Nasal cavity respiratory epithelium epithelial cell of viscerocranial mucosa (primary cell): ENCODE measurements around the gene ZNF577. TPM values are rescaled to one million over a fixed set of nuclear protein-coding genes. Genes with fewer than 3 reads are reported as not detected.

Experiments
- total RNA-seq: library from RNA; depleted of rRNA; stranded (reverse); fragments of >200 nt; gene quantifications from 2 replicates; pipeline ENCODE4 v1.2.3, GENCODE V29; 2014

ZNF577 gene
- total RNA-seq: 5.1 and 11.9 TPM in 2 replicates

DNA sequence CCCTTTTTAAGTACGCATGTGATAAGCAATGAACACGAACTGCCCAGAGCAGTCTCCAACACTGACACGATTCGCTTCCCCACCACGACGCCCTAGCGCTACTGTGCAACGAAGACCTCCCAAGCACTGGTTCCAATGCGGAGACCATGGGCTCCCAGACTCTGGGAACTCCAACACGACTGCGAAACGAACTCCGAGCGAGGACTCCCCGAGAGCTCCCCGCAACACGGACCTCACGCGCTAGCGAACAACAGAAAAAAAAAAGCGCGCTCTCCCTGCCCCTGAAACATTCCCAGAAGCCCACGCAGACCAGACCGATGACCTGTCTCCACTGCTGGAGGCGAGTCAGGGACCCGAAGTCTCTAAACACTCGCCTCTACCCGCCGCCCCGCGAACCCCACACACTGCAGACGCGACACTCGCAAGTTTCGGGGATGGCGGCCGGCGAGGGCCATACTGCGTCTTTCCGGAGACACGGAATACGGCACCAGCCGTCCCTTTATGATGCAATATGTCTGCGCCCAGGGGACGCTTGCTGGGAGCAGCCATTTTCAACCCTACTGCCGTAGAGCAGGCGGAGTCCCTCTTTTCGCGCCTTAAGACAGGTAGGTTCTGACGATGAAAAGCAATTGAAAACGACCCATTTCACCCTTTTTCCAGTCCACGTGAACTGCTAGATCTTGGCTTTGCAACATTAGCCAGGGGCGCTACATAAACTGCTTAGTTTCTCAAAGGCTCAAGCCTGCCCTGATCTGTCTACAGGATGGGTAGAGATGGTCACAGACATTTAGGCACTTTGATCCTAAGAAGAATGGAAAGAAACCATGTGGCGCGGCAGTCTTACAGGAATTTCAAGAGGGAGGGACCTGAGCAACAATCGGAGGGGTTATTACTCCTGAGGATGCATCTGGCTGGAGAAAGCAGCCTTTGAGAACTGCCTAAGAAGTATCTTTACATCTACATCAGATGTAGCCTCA lies at the start of gene ZNF577:
ZNF577 (minus strand) TSS at position 430 of the 977 bp plus-strand sequence. CDS start 7,569 bp downstream, outside the sequence.

DNA sequence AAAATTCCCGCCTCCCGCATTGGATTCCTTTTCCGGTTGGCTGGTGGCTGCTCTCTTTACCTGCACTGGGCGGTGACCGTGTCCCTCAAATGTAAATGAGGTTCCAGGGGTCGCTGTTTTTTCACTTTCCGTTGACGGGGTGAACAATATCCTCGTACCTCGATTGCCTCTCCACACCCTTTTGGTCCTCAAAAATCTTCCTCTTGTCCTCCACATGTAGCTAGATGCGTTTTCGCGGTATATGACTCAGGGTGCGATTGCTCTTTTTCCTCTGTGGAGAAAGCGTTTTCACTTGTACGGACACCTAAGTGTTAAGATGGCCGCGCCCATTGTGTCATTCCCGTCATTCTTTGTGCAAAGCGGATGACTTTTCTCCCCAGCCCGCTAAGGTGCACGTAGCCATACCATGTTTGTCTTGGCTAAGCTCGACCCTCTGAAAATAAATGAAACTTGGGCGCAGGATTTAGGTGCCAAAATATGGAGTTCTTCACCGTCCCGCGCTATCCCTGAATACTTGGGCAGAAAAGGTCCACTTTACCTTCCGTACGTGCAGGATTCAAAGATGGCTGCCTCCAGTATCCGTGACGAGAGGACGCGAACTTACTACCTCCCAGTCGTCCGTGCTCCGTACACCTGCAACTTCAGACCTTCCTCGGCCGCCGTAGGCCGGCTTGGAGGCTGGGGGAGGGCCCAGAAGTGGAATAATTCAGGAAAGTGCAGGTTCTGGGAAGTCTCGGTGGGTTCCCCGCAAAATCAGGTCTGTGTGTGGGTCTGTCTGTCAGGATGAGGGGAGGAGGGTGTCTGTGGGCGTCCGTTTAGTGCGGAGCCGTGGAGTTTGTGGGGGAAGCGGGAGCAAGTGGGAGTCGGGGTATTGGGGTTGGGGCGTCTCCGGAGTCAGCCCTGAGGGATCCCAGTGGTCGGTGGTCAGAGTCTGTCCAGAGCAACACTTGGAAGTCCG lies 39.3 kb upstream of the ZNF577 start, which contains the start of gene ZNF613:
ZNF613 (plus strand) TSS at position 689 of the 958 bp plus-strand sequence. CDS start 8,749 bp downstream, outside the sequence.

DNA sequence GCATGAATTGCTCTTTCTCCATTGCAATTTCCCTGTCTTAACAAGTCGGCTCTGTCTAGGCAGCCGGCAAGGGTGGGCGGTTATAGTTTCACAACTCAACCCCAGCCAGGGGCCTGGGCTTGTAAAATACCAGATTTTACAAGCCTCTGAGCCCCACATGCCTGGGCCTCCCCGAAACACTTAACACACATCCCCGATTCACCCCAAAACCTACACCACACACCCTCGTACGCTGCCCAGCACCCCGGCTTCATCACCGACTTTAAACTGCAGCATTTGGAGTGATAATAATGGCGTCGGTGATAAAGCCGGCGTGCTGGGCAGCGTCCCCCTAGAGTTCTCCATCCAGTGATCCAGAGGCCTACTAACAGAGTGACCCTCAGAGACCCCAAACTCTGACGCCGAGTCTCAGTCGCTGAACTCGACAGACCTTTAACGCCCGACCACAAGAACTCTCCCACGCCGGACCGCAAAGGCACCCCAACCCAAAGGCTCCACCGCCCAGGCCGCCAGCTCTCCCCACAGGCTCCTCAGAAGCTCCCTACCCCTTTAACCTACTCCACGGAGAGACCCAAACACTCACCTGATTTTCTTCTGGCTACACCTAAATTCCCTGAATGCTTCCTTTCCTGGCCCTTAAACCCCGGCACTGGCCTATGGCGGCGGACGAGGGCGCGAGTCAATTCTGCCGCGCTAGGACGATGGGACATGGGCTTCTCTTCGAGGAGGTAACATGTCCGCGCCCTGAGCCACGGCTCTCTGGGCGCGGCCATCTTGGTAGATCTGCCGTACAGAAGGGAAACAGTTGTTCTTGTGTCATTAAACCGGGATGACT lies 16.8 kb upstream of the ZNF577 start, which contains the start of gene ZNF649:
ZNF649 (minus strand) TSS at position 687 of the 835 bp plus-strand sequence. CDS start 4,910 bp downstream, outside the sequence.

Other genes starting within 250 kb of the ZNF577 start
- gene SIGLEC14, start 241.1 kb downstream of the ZNF577 start, total RNA-seq: not detected in 2 replicates
- gene SPACA6, start 194.6 kb downstream of the ZNF577 start, total RNA-seq: 1.0 and 5.2 TPM in 2 replicates
- gene HAS1, start 164.0 kb downstream of the ZNF577 start, total RNA-seq: under 0.01 and 0.07 TPM in 2 replicates
- under 0.01 and 0.07 TPM in 2 replicates for gene FPR1, start 136.1 kb downstream of the ZNF577 start, total RNA-seq
- not detected in 2 replicates for gene FPR2, start 126.8 kb downstream of the ZNF577 start, total RNA-seq
- not detected in 2 replicates for gene FPR3, start 92.8 kb downstream of the ZNF577 start, total RNA-seq
- 14.0 and 17.0 TPM in 2 replicates for gene ZNF649, start 17.1 kb upstream of the ZNF577 start, total RNA-seq
- 6.5 and 12.4 TPM in 2 replicates for gene ZNF613, start 39.5 kb upstream of the ZNF577 start, total RNA-seq
- 8.2 and 13.2 TPM in 2 replicates for gene ZNF350, start 98.9 kb upstream of the ZNF577 start, total RNA-seq
- 8.9 and 13.2 TPM in 2 replicates for gene ZNF615, start 120.3 kb upstream of the ZNF577 start, total RNA-seq
- 15.4 and 19.7 TPM in 2 replicates for gene ZNF614, start 140.4 kb upstream of the ZNF577 start, total RNA-seq
- gene ZNF432, start 160.9 kb upstream of the ZNF577 start, total RNA-seq: 11.3 and 15.2 TPM in 2 replicates
- 60.1 and 68.3 TPM in 2 replicates for gene ZNF841, start 207.8 kb upstream of the ZNF577 start, total RNA-seq